Breast epithelium (tissue), 3 donors: ENCODE data around the gene PRKN.

ENCODE experiments used
- CTCF ChIP-seq, 3 donors: fragments of 450-650 bp; IDR thresholded peaks; one replicate each; pipeline ENCODE4 v1.5.1; 2016 to 2017; ENCODE audit warnings: antibody characterized with exemption in 3 of 3, mild to moderate bottlenecking in 3 of 3, moderate library complexity in 3 of 3
- POLR2A ChIP-seq: fragments of 450-650 bp; IDR thresholded peaks from one replicate; pipeline ENCODE4 v1.6.1; 2016; ENCODE audit warnings: antibody characterized with exemption, mild to moderate bottlenecking, moderate library complexity
- POLR2AphosphoS5 ChIP-seq, 3 donors: sonication (generic); formaldehyde crosslinking; IDR thresholded peaks; one replicate each; pipeline ENCODE4 v1.6.1; 2017; ENCODE audit warnings: antibody characterized with exemption in 3 of 3

DNA sequence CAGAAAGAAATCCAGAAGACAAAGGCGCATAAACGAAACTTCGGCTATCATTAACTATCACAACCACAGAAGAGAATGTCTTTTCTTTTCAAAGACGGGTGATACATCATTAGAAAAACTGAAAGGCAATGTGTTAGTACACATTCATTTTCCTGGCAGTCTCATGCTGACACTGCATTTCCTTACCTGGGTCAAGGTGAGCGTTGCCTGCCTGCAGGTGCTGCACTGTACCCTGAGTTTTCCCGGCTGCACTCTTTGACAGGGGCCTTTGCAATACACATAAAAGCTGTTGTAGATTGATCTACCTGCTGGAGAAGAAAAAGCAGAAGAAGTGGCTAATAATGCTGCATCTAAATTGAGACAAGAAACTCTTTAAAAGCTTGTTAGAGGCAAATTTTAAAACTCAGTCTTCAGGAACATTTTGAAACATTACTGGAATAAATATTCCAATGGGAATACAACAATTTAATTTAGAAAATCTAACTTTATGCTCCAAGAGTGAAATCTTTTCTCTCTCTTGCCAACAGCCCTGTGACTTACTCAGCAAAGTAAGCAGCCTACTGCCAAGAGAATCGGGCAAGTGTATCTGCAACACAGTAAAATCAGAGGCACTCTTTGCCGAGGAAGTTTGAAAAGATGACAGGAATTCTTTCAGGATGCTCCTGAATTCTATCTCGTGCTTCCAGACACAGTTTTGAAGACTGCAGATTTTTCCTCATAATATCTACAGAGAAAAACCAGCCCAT lies 526.4 kb downstream of the PRKN start:
- TF ChIP-seq POLR2AphosphoS5 (IDR thresholded peaks at IDR 0.05), result no peak
- TF ChIP-seq CTCF (IDR thresholded peaks at IDR 0.05), result no peak
- no peak for TF ChIP-seq POLR2A
